Breast epithelium (tissue), 4 donors: ENCODE results near the gene SYNE2. TPM values are rescaled to one million over a fixed set of nuclear protein-coding genes. Genes with fewer than 3 reads are reported as not detected.
A peak's percentile ranks its signal among the peaks of the same experiment; 100 is the strongest.
"Not testable (repeated sequence)": the region's sequence is repeated elsewhere in the genome, so short reads cannot be mapped to it uniquely, and the experiment has no call there.

ENCODE experiments used
- DNase-seq, 2 donors: peaks; one replicate each; pipeline ENCODE4 v3.0.0-alpha.2; 2019; ENCODE audit warnings: low spot score in 2 of 2
- H3K27ac ChIP-seq, 2 donors: fragments of 200-600 bp; sonication (generic) in 1 of 2; one replicate each; pipeline ENCODE4 v1.5.1; 2016 to 2019; ENCODE audit warnings: mild to moderate bottlenecking in 1 of 2
- H3K27me3 ChIP-seq, 2 donors: fragments of 200-600 bp; sonication (generic) in 1 of 2; one replicate each; pipeline versions ENCODE4 v1.5.1 to v1.6.0; 2017 to 2019; ENCODE audit warnings: control low read depth in 1 of 2, mild to moderate bottlenecking in 1 of 2
- H3K36me3 ChIP-seq: fragments of 200-600 bp; one replicate; pipeline ENCODE4 v1.5.1; 2019
- H3K4me1 ChIP-seq, 2 donors: fragments of 200-600 bp; sonication (generic); one replicate each; pipeline ENCODE4 v1.5.1; 2016 to 2019; ENCODE audit warnings: control low read depth in 1 of 2
- H3K4me3 ChIP-seq, 3 donors: fragments of 200-600 bp; sonication (generic); 1 replicate in 2 of 3; 2 replicates in 1 of 3; pipeline ENCODE4 v1.5.1; 2016 to 2019; ENCODE audit warnings: mild to moderate bottlenecking in 3 of 3, moderate library complexity in 2 of 3
- H3K9me3 ChIP-seq, 2 donors: fragments of 200-600 bp; sonication (generic) in 1 of 2; one replicate each; pipeline ENCODE4 v1.5.1; 2016 to 2019; ENCODE audit warnings: control low read depth in 1 of 2
- POLR2A ChIP-seq: fragments of 450-650 bp; IDR thresholded peaks from one replicate; pipeline ENCODE4 v1.6.1; 2016; ENCODE audit warnings: antibody characterized with exemption, mild to moderate bottlenecking, moderate library complexity
- POLR2AphosphoS5 ChIP-seq, 3 donors: sonication (generic); formaldehyde crosslinking; IDR thresholded peaks; one replicate each; pipeline ENCODE4 v1.6.1; 2017; ENCODE audit warnings: antibody characterized with exemption in 3 of 3
- intact Hi-C: fragments of 100-400 bp; cut with DNase I; formaldehyde crosslinking; loops from one replicate; pipeline ENCODE4 v1.15.1; 2023; ENCODE audit warnings: low total_unique reads
- total RNA-seq, 3 donors: library from RNA; depleted of rRNA; stranded (reverse); fragments of >200 nt; gene quantifications; one replicate each; pipeline ENCODE4 v1.1.0, GENCODE V29; 2016
- TF ChIP-seq, protein P1 (sequence below), 3 donors: fragments of 450-650 bp; IDR thresholded peaks; one replicate each; pipeline ENCODE4 v1.5.1; 2016 to 2017; ENCODE audit warnings: antibody characterized with exemption in 3 of 3, mild to moderate bottlenecking in 3 of 3, moderate library complexity in 3 of 3

Gene SYNE2
- total RNA-seq, 3 donors from 2014 or later, result 81.4 to 308 (median 303) TPM

DNA sequence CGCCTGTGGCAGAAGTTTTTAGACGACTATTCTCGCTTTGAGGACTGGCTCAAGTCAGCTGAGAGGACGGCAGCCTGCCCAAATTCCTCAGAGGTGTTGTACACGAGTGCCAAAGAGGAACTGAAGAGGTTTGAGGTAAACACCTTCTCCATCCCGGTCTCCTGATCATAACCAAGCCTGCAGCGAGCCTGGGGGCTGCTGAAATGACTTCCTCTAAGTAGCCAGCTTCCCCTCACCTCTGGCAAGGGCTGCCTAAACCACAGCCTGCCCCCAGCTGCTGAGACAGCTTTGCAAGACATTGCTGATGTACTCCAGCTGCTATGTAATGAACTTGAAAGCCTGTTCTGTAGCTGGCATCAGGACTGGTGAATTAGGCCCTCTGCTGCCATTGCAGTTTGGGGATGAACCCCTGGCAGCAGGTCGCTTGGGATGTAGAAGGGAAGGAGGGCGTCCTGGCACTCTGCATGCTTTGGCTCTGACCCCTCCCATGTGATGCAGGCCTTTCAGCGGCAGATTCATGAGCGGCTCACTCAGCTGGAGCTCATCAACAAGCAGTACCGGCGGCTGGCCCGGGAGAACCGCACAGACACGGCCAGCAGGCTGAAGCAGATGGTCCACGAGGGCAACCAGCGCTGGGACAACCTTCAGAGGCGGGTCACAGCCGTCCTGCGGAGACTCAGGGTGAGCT is 356.8 kb downstream of the SYNE2 start:
- peak overlapping the region in 1 of 2 donors; percentile 4 for H3K27ac ChIP-seq
- TF ChIP-seq POLR2A, result no peak
- no peak for TF ChIP-seq POLR2AphosphoS5 (IDR thresholded peaks at IDR 0.05)
- TF ChIP-seq, protein P1, sequence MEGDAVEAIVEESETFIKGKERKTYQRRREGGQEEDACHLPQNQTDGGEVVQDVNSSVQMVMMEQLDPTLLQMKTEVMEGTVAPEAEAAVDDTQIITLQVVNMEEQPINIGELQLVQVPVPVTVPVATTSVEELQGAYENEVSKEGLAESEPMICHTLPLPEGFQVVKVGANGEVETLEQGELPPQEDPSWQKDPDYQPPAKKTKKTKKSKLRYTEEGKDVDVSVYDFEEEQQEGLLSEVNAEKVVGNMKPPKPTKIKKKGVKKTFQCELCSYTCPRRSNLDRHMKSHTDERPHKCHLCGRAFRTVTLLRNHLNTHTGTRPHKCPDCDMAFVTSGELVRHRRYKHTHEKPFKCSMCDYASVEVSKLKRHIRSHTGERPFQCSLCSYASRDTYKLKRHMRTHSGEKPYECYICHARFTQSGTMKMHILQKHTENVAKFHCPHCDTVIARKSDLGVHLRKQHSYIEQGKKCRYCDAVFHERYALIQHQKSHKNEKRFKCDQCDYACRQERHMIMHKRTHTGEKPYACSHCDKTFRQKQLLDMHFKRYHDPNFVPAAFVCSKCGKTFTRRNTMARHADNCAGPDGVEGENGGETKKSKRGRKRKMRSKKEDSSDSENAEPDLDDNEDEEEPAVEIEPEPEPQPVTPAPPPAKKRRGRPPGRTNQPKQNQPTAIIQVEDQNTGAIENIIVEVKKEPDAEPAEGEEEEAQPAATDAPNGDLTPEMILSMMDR (IDR thresholded peaks at IDR 0.05), result no peak
- H3K27me3 ChIP-seq, result no peaks in the 10 kb centered on the region
- intact Hi-C loops, result no loop called here
- no peak for DNase-seq
- H3K4me3 ChIP-seq, result no peak overlapping the region
- H3K9me3 ChIP-seq, result no peaks in the 10 kb centered on the region
- H3K36me3 ChIP-seq, result no peaks in the 10 kb centered on the region
- H3K4me1 ChIP-seq, result no peaks in the 10 kb centered on the region

DNA sequence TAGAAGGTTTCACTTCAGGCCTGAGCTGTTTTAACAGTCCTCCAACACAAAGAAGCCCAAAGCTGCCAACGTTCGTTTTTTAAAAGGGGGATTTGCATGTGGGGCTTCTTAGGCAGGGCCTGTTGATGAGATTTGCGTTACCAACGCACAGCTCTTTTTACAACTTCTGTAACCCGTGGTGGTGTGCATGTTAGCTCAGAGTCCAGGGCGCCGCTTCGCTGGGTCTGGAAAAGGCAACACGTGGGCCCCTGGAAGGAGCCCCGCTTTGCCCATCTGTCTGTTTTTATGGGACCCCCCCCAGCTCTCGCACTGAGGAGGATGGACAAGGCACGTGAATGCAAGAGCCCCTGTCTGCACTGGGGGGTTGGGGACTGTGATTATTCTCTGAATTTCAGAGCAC is 357.4 kb downstream of the SYNE2 start:
- intact Hi-C loops, result no loop called here
- no peak for DNase-seq
- Histone ChIP-seq H3K36me3 (no peaks in the 10 kb centered on the region), H3K9me3 (no peaks in the 10 kb centered on the region), H3K4me3 (no peak overlapping the region), H3K4me1 (no peaks in the 10 kb centered on the region), H3K27me3 (no peaks in the 10 kb centered on the region), H3K27ac (no peak overlapping the region)
- TF ChIP-seq, protein P1 (IDR thresholded peaks at IDR 0.05), result no peak
- TF ChIP-seq POLR2A (no peak), POLR2AphosphoS5 (IDR thresholded peaks at IDR 0.05) (no peak)

DNA sequence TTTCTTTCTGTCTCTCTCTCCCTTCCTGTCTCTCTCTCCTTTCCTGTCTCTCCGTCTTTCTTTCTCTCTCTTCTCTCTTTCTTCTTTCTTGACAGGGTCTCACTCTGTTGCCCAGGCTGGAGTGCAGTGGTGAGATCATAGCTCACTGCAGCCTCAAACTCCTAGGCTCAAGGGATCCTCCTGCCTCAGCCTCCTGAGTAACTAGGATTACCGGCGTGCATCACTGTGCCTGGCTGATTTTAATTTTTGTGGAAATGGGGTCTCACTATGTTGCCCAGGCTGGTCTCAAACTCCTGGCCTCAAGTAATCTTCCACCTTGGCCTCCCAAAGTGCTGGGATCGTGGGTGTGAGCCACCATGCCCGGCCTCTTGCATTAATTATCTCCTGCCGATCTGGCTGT is 358.1 kb downstream of the SYNE2 start:
- H3K4me3 ChIP-seq, H3K27me3 ChIP-seq, H3K4me1 ChIP-seq, H3K9me3 ChIP-seq, H3K27ac ChIP-seq, intact Hi-C loops, DNase-seq, H3K36me3 ChIP-seq: not testable (repeated sequence)

DNA sequence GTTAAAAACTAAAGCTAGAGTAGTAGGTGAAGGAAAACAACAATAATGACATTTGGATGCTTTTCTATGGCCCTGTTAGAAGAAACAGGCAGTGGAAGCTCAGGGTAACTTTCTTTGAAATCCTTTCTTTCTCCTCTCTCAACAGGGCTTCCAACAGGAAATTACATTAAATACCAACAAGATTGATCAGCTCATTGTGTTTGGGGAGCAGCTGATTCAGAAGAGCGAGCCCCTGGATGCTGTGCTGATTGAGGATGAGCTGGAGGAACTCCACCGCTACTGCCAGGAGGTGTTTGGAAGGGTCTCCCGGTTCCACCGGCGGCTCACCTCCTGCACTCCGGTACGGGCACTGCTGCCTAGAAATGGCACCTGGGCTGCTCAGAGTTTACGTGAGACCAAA is 359.9 kb downstream of the SYNE2 start:
- intact Hi-C loops, result no loop called here
- H3K27ac ChIP-seq, result no peak overlapping the region
- H3K9me3 ChIP-seq, result no peaks in the 10 kb centered on the region
- no peaks in the 10 kb centered on the region for H3K36me3 ChIP-seq
- no peak overlapping the region for H3K4me3 ChIP-seq
- no peaks in the 10 kb centered on the region for H3K4me1 ChIP-seq
- no peaks in the 10 kb centered on the region for H3K27me3 ChIP-seq
- no peak for DNase-seq
- TF ChIP-seq POLR2A, result no peak
- TF ChIP-seq, protein P1 (IDR thresholded peaks at IDR 0.05), result no peak
- no peak for TF ChIP-seq POLR2AphosphoS5 (IDR thresholded peaks at IDR 0.05)

DNA sequence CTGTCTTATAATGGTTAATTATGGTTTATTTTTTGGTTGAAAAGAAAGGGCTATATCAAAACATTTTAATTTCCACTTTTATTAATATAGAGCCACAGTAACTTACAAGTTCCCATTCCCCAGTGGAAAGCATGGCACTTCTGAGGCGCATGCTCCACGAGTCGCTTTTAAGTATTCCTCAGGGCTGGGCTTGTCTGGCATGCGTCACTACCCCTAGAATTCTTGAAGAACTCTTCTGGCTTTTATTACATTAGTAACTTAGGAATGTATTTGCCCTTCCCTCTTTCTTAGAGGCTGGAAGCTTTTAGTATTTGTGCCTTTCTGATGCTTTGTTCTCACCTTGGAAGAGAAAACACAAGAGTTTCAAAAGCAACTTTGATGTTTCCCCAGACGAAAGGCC is 360.3 kb downstream of the SYNE2 start:
- intact Hi-C loops, result no loop called here
- Histone ChIP-seq H3K9me3 (no peaks in the 10 kb centered on the region), H3K27me3 (no peaks in the 10 kb centered on the region), H3K27ac (no peak overlapping the region), H3K4me1 (no peaks in the 10 kb centered on the region), H3K36me3 (no peaks in the 10 kb centered on the region), H3K4me3 (no peak overlapping the region)
- no peak for DNase-seq
- TF ChIP-seq POLR2AphosphoS5 (IDR thresholded peaks at IDR 0.05) (no peak), POLR2A (no peak)
- TF ChIP-seq, protein P1 (IDR thresholded peaks at IDR 0.05), result no peak
